AG04449 (cell line): ENCODE measurements around the gene PCNT.

Experiments used
- CTCF ChIA-PET: fragments of 350-600 bp; formaldehyde crosslinking; extraction: SDS; loops from one replicate; lab custom pipeline; 2021; ENCODE audit warnings: antibody characterized with exemption; lab: Yijun Ruan, JAX
- POLR2A ChIA-PET: fragments of 400-600, 350-600 bp; formaldehyde crosslinking; extraction: SDS; loops from one replicate; lab custom pipeline; 2020; ENCODE audit warnings: antibody characterized with exemption, inconsistent platforms; lab: Yijun Ruan, JAX
- DNase-seq: peaks from one replicate; pipeline ENCODE4 v3.0.0-alpha.2; 2010; ENCODE audit warnings: low read depth, low spot score
- H3K4me3 ChIP-seq: 2 replicates; pipeline ENCODE4 v1.5.1; 2011; ENCODE audit warnings: low read depth, mild to moderate bottlenecking, control low read depth, low read length
- TF ChIP-seq, protein P1 (sequence below): IDR thresholded peaks from one replicate; pipeline ENCODE4 v1.5.1; 2011; ENCODE audit warnings: mild to moderate bottlenecking, moderate library complexity, low read length, control low read depth, inconsistent platforms; ENCODE audit not compliant: insufficient read depth; ENCODE audit errors: missing control alignments

Gene PCNT

GRCh38 chr21:46291561-46291960 is 32.4 kb upstream of the PCNT start:
- POLR2A ChIA-PET: no interaction called here
- no peak overlapping the region for H3K4me3 ChIP-seq
- DNase-seq: no peak
- CTCF ChIA-PET: no interaction called here
- TF ChIP-seq, protein P1, sequence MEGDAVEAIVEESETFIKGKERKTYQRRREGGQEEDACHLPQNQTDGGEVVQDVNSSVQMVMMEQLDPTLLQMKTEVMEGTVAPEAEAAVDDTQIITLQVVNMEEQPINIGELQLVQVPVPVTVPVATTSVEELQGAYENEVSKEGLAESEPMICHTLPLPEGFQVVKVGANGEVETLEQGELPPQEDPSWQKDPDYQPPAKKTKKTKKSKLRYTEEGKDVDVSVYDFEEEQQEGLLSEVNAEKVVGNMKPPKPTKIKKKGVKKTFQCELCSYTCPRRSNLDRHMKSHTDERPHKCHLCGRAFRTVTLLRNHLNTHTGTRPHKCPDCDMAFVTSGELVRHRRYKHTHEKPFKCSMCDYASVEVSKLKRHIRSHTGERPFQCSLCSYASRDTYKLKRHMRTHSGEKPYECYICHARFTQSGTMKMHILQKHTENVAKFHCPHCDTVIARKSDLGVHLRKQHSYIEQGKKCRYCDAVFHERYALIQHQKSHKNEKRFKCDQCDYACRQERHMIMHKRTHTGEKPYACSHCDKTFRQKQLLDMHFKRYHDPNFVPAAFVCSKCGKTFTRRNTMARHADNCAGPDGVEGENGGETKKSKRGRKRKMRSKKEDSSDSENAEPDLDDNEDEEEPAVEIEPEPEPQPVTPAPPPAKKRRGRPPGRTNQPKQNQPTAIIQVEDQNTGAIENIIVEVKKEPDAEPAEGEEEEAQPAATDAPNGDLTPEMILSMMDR: no peak

- DNase-seq: no peak
- CTCF ChIA-PET: interaction anchor here (0.7 kb wide), 1 partner anchor 371 kb away, joined by 4 read pairs; no protein-coding TSS in a partner anchor
- POLR2A ChIA-PET: no interaction called here
- TF ChIP-seq, protein P1: no peak
- no peak overlapping the region for H3K4me3 ChIP-seq
These were observed 29.2 kb upstream of the PCNT start for GRCh38 chr21:46294647-46295176.

- no peak for DNase-seq
These were observed 28.7 kb upstream of the PCNT start for GRCh38 chr21:46295177-46295770.

DNA sequence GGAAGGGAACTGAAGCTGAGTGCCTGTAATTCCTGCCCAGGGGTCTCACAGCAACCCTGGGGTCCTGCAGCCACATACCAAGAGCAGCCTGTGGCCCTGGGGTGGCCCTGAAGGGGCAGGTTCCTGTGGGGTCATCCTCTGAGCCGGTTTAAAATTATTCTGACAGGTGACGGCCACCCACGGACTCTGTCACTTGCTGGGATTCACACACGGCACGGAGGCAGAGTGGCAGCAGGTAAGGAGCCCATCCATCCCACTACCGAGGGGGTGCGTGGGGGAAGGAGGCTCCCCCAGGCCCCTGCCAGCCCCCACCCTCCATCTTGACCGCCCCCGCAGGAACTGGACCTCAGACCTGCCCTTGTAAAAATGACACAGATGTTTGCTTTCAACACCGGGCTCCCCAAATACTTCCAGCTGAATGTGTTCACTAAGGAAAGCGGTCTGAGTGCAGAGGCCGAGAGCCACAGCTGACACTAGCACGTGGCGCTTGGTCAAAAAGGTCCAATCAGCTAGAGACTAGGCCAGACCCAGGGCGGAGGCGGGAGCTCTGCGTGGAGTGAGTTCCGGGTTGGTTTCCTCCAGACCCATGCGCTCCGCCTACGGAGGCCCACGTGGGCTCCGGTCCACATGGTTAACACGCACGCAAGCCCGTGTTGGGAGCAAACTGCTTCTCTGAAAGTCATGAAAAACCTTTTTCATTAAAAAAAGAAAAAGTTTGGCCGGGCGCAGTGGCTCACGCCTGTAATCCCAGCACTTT is 27.8 kb upstream of the PCNT start:
- TF ChIP-seq, protein P1: no peak
- no peak for DNase-seq
- CTCF ChIA-PET: interaction anchor here (1.1 kb wide), 1 partner anchor 10 kb away, joined by 5 read pairs; the partner anchor contains the start of genes MCM3AP and YBEY
- no peak overlapping the region for H3K4me3 ChIP-seq
- POLR2A ChIA-PET: no interaction called here

More at GRCh38 chr21:46295177-46295770, 28.7 kb upstream of the PCNT start:
- ChIA-PET CTCF (interaction anchor here (0.7 to 1.1 kb wide), 2 partner anchors 10 to 372 kb away, joined by 4 to 5 read pairs; partner anchors contain the start of genes MCM3AP and YBEY), POLR2A (no interaction called here)
- TF ChIP-seq, protein P1: no peak
- H3K4me3 ChIP-seq: no peak overlapping the region

DNA sequence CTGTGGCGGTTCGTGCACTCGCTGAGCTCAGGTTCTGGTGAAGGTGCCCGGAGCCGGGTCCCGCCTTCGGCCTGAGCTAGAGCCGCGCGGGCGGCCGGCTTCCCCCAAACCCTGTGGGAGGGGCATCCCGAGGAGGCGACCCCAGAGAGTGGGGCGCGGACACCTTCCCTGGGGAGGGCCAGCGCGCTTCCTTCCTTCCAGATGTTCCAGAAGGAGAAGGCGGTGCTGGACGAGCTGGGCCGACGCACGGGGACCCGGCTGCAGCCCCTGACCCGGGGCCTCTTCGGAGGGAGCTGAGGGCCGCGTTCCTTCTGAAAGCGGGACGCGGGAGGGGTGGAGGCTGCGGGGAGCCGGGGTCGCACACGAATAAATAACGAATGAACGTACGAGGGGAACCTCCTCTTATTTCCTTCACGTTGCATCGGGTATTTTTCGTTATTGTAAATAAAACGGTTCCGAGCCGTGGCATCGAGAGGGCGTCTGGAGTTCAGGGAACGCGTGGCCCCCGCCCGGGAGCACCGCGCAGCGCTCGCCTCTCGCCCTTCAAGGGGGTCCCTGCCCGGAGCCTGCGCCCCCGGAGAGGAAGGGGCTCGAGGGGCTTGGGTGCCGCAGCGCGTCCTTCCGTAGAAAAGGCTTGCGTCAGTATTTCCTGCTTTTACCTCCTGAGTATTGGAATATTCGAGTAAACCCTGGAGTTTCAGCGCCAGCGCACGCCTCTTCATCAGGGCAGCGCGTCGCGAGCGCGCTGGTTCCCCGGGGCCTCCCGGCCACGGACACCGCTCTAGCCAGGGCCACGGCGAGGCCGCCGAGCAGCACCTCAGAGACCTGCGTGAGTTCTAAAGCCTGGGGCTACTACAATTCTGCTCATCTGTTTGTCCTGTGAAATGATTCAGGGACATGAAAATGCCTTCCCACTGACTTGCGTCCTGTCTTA is 26.4 kb upstream of the PCNT start:
- H3K4me3 ChIP-seq: peak overlapping the region; percentile 15
- TF ChIP-seq, protein P1: no peak
- CTCF ChIA-PET: interaction anchor here (1.4 kb wide), 1 partner anchor 13 kb away, joined by 3 read pairs; no protein-coding TSS in a partner anchor
- POLR2A ChIA-PET: no interaction called here
- DNase-seq: no peak
